IMR-90 (cell line): ENCODE measurements around the gene KIF16B. TPM values are rescaled to one million over a fixed set of nuclear protein-coding genes. Genes with fewer than 3 reads are reported as not detected.
A peak's percentile ranks its signal among the peaks of the same experiment; 100 is the strongest.

ENCODE experiments used
- ATAC-seq: fragments of 200-7000 bp; cut with Tn5 transposase; 2 replicates; pipeline ENCODE4 v1.9.1; 2020; ENCODE audit warnings: low read depth, mild to moderate bottlenecking, moderate library complexity
- BruUV-seq: library from RNA; stranded (reverse); fragments of 400-500 nt; replicated peaks from 2 replicates; lab custom pipeline; 2021; lab: Mats Ljungman, UMichigan
- CTCF ChIA-PET: fragments of 300-600 bp; formaldehyde crosslinking; extraction: SDS; loops from one replicate; lab custom pipeline; 2021; ENCODE audit warnings: antibody characterized with exemption; lab: Yijun Ruan, JAX
- POLR2A ChIA-PET: fragments of 300-600 bp; sonication (Branson Sonifier 250); formaldehyde crosslinking; loops from one replicate; lab custom pipeline; 2022; ENCODE audit warnings: antibody characterized with exemption; ENCODE audit not compliant: unreplicated experiment; lab: Charles Lee
- DNase-seq: peaks from one replicate; pipeline ENCODE4 v3.0.0; 2013
- H2AFZ ChIP-seq: replicated peaks from 2 replicates; pipeline ENCODE3; 2013; ENCODE audit warnings: low read length, mild to moderate bottlenecking; ENCODE audit not compliant: poor library complexity
- H2AK5ac ChIP-seq: 2 replicates; pipeline ENCODE4 v1.6.1; 2013; ENCODE audit warnings: low read depth, low read length, inconsistent platforms
- H2AK9ac ChIP-seq: replicated peaks from 2 replicates; pipeline ENCODE3; 2013; ENCODE audit warnings: mild to moderate bottlenecking, low read depth, low read length, moderate library complexity; ENCODE audit not compliant: poor library complexity
- H2BK120ac ChIP-seq: 2 replicates; pipeline ENCODE4 v1.6.1; 2013; ENCODE audit warnings: low read depth, low read length, inconsistent platforms
- H2BK15ac ChIP-seq: 3 replicates; pipeline ENCODE4 v1.6.1; 2013; ENCODE audit warnings: low read depth, low read length, inconsistent platforms
- H2BK20ac ChIP-seq: 2 replicates; pipeline ENCODE4 v1.6.1; 2013; ENCODE audit warnings: low read depth, mild to moderate bottlenecking, inconsistent platforms, low read length, moderate library complexity
- H2BK5ac ChIP-seq: 2 replicates; pipeline ENCODE4 v1.6.1; 2013; ENCODE audit warnings: mild to moderate bottlenecking, low read depth, low read length, inconsistent platforms; ENCODE audit not compliant: poor library complexity, severe bottlenecking
- H3K14ac ChIP-seq: replicated peaks from 2 replicates; pipeline ENCODE4 v1.6.1; 2013; ENCODE audit warnings: low read depth, low read length, inconsistent platforms
- H3K18ac ChIP-seq: 2 replicates; pipeline ENCODE4 v1.6.1; 2013; ENCODE audit warnings: low read depth, low read length, control low read depth
- H3K23ac ChIP-seq: 2 replicates; pipeline ENCODE4 v1.6.1; 2013; ENCODE audit warnings: low read depth, low read length, inconsistent platforms
- H3K27ac ChIP-seq: 2 replicates; pipeline ENCODE4 v1.5.1; 2013; ENCODE audit warnings: mild to moderate bottlenecking, control low read depth, low read length; ENCODE audit not compliant: insufficient read depth
- H3K27me3 ChIP-seq: 2 replicates; pipeline ENCODE4 v1.6.1; 2013; ENCODE audit warnings: low read length; ENCODE audit not compliant: control insufficient read depth, insufficient read depth
- H3K36me3 ChIP-seq: 2 replicates; pipeline ENCODE4 v1.6.1; 2013; ENCODE audit warnings: low read length, mixed read lengths; ENCODE audit not compliant: control insufficient read depth, insufficient read depth
- H3K4ac ChIP-seq: 2 replicates; pipeline ENCODE4 v1.6.1; 2013; ENCODE audit warnings: low read depth, low read length, inconsistent platforms
- H3K4me1 ChIP-seq: 2 replicates; pipeline ENCODE4 v1.6.1; 2013; ENCODE audit warnings: low read length, mixed read lengths; ENCODE audit not compliant: control insufficient read depth, insufficient read depth
- H3K4me2 ChIP-seq: 2 replicates; pipeline ENCODE4 v1.6.1; 2013; ENCODE audit warnings: low read depth, mild to moderate bottlenecking, control low read depth, low read length, moderate library complexity
- H3K4me3 ChIP-seq: 2 replicates; pipeline ENCODE4 v1.5.1; 2013; ENCODE audit warnings: low read depth, mild to moderate bottlenecking, control low read depth, low read length, moderate library complexity; ENCODE audit not compliant: insufficient read depth
- H3K56ac ChIP-seq: 2 replicates; pipeline ENCODE4 v1.6.1; 2013; ENCODE audit warnings: low read length, inconsistent platforms; ENCODE audit not compliant: insufficient read depth; ENCODE audit errors: extremely low read depth
- H3K79me1 ChIP-seq, 2 experiments: 2 replicates each; pipeline ENCODE4 v1.6.1; 2013; ENCODE audit warnings: low read length in 2 of 2, inconsistent platforms in 1 of 2, low read depth in 1 of 2
- H3K9ac ChIP-seq: 2 replicates; pipeline ENCODE4 v1.6.1; 2013; ENCODE audit warnings: low read depth, low read length, control low read depth
- H3K9me1 ChIP-seq: 2 replicates; pipeline ENCODE4 v1.6.1; 2013; ENCODE audit warnings: low read length, inconsistent platforms; ENCODE audit not compliant: insufficient read depth
- H3K9me3 ChIP-seq: 2 replicates; pipeline ENCODE4 v1.6.1; 2013; ENCODE audit warnings: low read length; ENCODE audit not compliant: control insufficient read depth, insufficient read depth
- H4K20me1 ChIP-seq: 2 replicates; pipeline ENCODE4 v1.6.1; 2013; ENCODE audit warnings: low read length, inconsistent platforms; ENCODE audit not compliant: insufficient read depth
- H4K5ac ChIP-seq: 2 replicates; pipeline ENCODE4 v1.6.1; 2013; ENCODE audit warnings: mild to moderate bottlenecking, low read depth, low read length, control low read depth
- H4K8ac ChIP-seq, 2 experiments: 2 replicates each; pipeline ENCODE4 v1.6.1; 2013; ENCODE audit warnings: low read depth in 2 of 2, low read length in 2 of 2, control low read depth in 1 of 2, inconsistent platforms in 1 of 2
- H4K91ac ChIP-seq: 2 replicates; pipeline ENCODE4 v1.6.1; 2013; ENCODE audit warnings: low read depth, low read length, inconsistent platforms; ENCODE audit not compliant: insufficient read depth
- CEBPB ChIP-seq: IDR thresholded peaks from 2 replicates; pipeline ENCODE4 v1.6.1; 2012; ENCODE audit warnings: low read depth, low read length, improper control_type of control experiment
- FOS ChIP-seq: fragments of 150-350 bp; IDR thresholded peaks from 2 replicates; pipeline ENCODE4 v1.6.1; 2016; ENCODE audit warnings: low read depth, low read length
- MAFK ChIP-seq: IDR thresholded peaks from 2 replicates; pipeline ENCODE4 v1.6.1; 2012; ENCODE audit warnings: low read depth, low read length, improper control_type of control experiment
- RCOR1 ChIP-seq: IDR thresholded peaks from 2 replicates; pipeline ENCODE4 v1.6.1; 2012; ENCODE audit warnings: mild to moderate bottlenecking, low read length, improper control_type of control experiment; ENCODE audit not compliant: insufficient replicate concordance
- SMC3 ChIP-seq: fragments of 150-350 bp; IDR thresholded peaks from 2 replicates; pipeline ENCODE4 v1.6.1; 2016; ENCODE audit warnings: low read depth, mild to moderate bottlenecking, antibody characterized with exemption, low read length, moderate library complexity
- WGBS, 2 experiments: methylation state at CpG; one replicate each; pipeline versions ENCODE4 v1.1.5 to v1.1.7; 2013; ENCODE audit warnings: missing lambda C conversion rate in 2 of 2; ENCODE audit not compliant: insufficient read length in 1 of 2; ENCODE audit errors: extremely low coverage in 2 of 2; 5-methylcytosine and 5-hydroxymethylcytosine counted together
- dilution Hi-C: fragments of 300-500 bp; cut with HindIII; formaldehyde crosslinking; loops from one replicate; pipeline ENCODE4 v1.14.3; 2018; ENCODE audit warnings: low sequenced_read_pairs; ENCODE audit not compliant: unreplicated experiment
- in situ Hi-C: fragments of 300-500 bp; cut with MboI; formaldehyde crosslinking; loops from 3 replicates; pipeline ENCODE4 v1.14.3; 2019; ENCODE audit warnings: low sequenced_read_pairs, inconsistent platforms, mixed read lengths
- intact Hi-C: fragments of 100-400 bp; cut with micrococcal nuclease; formaldehyde crosslinking; loops from 2 replicates; pipeline ENCODE4 v1.10.0; 2022
- polyA plus RNA-seq, 3 experiments: library from polyadenylated mRNA; depleted of rRNA; stranded (reverse); fragments of >200 nt; gene quantifications; 2 replicates each; pipeline ENCODE4 v1.2.3, GENCODE V29; 2012; ENCODE audit warnings: low replicate concordance in 1 of 3
- total RNA-seq: library from RNA; depleted of rRNA; stranded (reverse); fragments of >200 nt; gene quantifications from 2 replicates; pipeline ENCODE4 v1.2.3, GENCODE V29; 2012

Gene KIF16B
- total and polyA plus RNA-seq, 2 of the 4 experiments (the other 2 are of a cell fraction), result 4.7 to 10.0 TPM

DNA sequence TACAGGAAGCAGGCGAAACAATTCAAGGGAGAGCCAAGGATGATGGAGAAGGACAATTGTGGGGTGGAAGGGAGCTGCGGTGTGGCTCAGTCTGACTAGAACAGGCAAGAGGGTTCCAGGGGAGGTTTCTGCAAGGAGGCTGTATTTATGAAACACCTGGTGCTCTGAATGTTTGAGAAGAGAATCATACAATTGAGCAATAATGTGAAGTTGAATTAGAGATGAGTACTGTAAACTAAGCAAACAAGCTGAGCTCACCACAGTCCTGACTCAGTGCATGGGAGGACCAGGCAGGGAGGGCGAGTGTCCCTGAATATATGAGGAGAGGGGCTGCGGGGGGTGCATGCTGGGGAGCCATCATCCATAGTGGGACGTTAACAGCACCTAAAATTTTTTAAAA, 279.7 kb downstream of the KIF16B start:
- ATAC-seq (peak; percentile 89), DNase-seq (peak; percentile 74)
- H3K27ac ChIP-seq, result peak overlapping the region; percentile 7; the same call in 1 of the 2 replicates
- no peaks in the 10 kb centered on the region for H4K20me1 ChIP-seq
- no peak overlapping the region for H2BK15ac ChIP-seq
- H3K9me3 ChIP-seq, result no peaks in the 10 kb centered on the region
- H2AK9ac ChIP-seq, result no peak overlapping the region
- H3K9ac ChIP-seq, result no peak overlapping the region
- 100% methylated on average over 2 of the region's 5 CpGs; no CpG with 5 or more reads in 1 of the 2 experiments for WGBS, 2 experiments
- H3K4ac ChIP-seq, result no peak overlapping the region
- intact Hi-C loops (no loop called here), in situ Hi-C loops (no loop called here), dilution Hi-C loops (no loop called here)
- no TSS peak for BruUV-seq
- H2BK20ac ChIP-seq, result no peak overlapping the region
- H3K9me1 ChIP-seq, result no peaks in the 10 kb centered on the region; the same call in 1 of the 2 replicates
- no peak overlapping the region for H3K4me3 ChIP-seq
- no peak overlapping the region for H3K4me2 ChIP-seq
- no peak overlapping the region for H2BK120ac ChIP-seq
- no peaks in the 10 kb centered on the region for H3K36me3 ChIP-seq
- no peak overlapping the region for H4K8ac ChIP-seq
- TF ChIP-seq RCOR1 (no peak), CEBPB (peak; percentile 82), MAFK (no peak), SMC3 (no peak), FOS (peak; percentile 6; the same call in 1 of the 2 replicates)
- no peaks in the 10 kb centered on the region for H3K79me1 ChIP-seq
- H3K4me1 ChIP-seq, result peaks cover 8% of the 10 kb centered on the region
- H3K14ac ChIP-seq, result no peak overlapping the region
- ChIA-PET CTCF (no interaction called here), POLR2A (no interaction called here)
- no peak overlapping the region for H3K56ac ChIP-seq
- no peaks in the 10 kb centered on the region for H3K27me3 ChIP-seq
- peak overlapping the region; percentile 38; the same call in 1 of the 2 replicates for H3K18ac ChIP-seq
- H2AK5ac ChIP-seq, result 0 out of 2 replicates have a peak overlapping the region, but pooled peaks have one; percentile 43
- no peak overlapping the region for H2AFZ ChIP-seq
- H3K23ac ChIP-seq, result no peak overlapping the region
- H4K91ac ChIP-seq, result no peak overlapping the region
- no peak overlapping the region for H4K5ac ChIP-seq
- H2BK5ac ChIP-seq, result peak overlapping the region; percentile 54
